ENCODE results near the gene ZAP70.
A peak's percentile ranks its signal among the peaks of the same experiment; 100 is the strongest.

The ZAP70 gene

GRCh38 chr2:97713296-97714083 is at the start of gene ZAP70:
Gene ZAP70 (plus strand): TSS chr2:97713576. CDS start chr2:97724037, 10,461 bp downstream.
- no peak within 1 kb of the TSS for H3K4me3 ChIP-seq (ENCODE audit: low read depth in 1 of 2, low read length in 1 of 2)
- peaks cover 6 to 8% of the 10 kb centered on the region in 2 experiments for H3K4me1 ChIP-seq (ENCODE audit: control insufficient read depth in 1 of 2, insufficient read depth in 1 of 2, low read depth in 1 of 2, low read length in 1 of 2)
- TF ChIP-seq, protein P1, sequence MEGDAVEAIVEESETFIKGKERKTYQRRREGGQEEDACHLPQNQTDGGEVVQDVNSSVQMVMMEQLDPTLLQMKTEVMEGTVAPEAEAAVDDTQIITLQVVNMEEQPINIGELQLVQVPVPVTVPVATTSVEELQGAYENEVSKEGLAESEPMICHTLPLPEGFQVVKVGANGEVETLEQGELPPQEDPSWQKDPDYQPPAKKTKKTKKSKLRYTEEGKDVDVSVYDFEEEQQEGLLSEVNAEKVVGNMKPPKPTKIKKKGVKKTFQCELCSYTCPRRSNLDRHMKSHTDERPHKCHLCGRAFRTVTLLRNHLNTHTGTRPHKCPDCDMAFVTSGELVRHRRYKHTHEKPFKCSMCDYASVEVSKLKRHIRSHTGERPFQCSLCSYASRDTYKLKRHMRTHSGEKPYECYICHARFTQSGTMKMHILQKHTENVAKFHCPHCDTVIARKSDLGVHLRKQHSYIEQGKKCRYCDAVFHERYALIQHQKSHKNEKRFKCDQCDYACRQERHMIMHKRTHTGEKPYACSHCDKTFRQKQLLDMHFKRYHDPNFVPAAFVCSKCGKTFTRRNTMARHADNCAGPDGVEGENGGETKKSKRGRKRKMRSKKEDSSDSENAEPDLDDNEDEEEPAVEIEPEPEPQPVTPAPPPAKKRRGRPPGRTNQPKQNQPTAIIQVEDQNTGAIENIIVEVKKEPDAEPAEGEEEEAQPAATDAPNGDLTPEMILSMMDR (IDR thresholded peaks at IDR 0.05): no peak
- H3K9me3 ChIP-seq: no peaks in the 10 kb centered on the region
- H3K36me3 ChIP-seq: no peaks in the 10 kb centered on the region
- no peak within 1 kb of the TSS for H3K27ac ChIP-seq
- no peaks in the 10 kb centered on the region for H3K27me3 ChIP-seq

- Histone ChIP-seq H3K9me3 (no peaks in the 10 kb centered on the region), H3K27me3 (no peaks in the 10 kb centered on the region), H3K4me1 (ENCODE audit: control insufficient read depth in 1 of 2, insufficient read depth in 1 of 2, low read depth in 1 of 2, low read length in 1 of 2) (peaks cover 15 to 23% of the 10 kb centered on the region in 2 experiments), H3K36me3 (peaks cover 10% of the 10 kb centered on the region), H3K4me3 (ENCODE audit: low read depth in 1 of 2, low read length in 1 of 2) (peak overlapping the region; percentile 69 to 73), H3K27ac (peak overlapping the region; percentile 94)
- TF ChIP-seq, protein P1 (IDR thresholded peaks at IDR 0.05): no peak
Measured at GRCh38 chr2:97663626-97663961, 49.8 kb upstream of the ZAP70 start.

- H3K4me1 ChIP-seq (ENCODE audit: control insufficient read depth in 1 of 2, insufficient read depth in 1 of 2, low read depth in 1 of 2, low read length in 1 of 2): peaks cover 15 to 23% of the 10 kb centered on the region in 2 experiments
- H3K27me3 ChIP-seq: no peaks in the 10 kb centered on the region
- peaks cover 4% of the 10 kb centered on the region for H3K36me3 ChIP-seq
- H3K9me3 ChIP-seq: no peaks in the 10 kb centered on the region
- TF ChIP-seq, protein P1 (IDR thresholded peaks at IDR 0.05): peak; percentile 27
- peak within 1 kb of the TSS; percentile 69 to 73 for H3K4me3 ChIP-seq (ENCODE audit: low read depth in 1 of 2, low read length in 1 of 2)
- H3K27ac ChIP-seq: peak within 1 kb of the TSS; percentile 94
Measured at GRCh38 chr2:97663962-97664635, 49.3 kb upstream of the ZAP70 start, which contains the start of gene ACTR1B. Gene ACTR1B (minus strand): TSS chr2:97664044. CDS start chr2:97663890, 154 bp downstream.

GRCh38 chr2:97664636-97664970 is 48.8 kb upstream of the ZAP70 start:
- Histone ChIP-seq H3K27ac (peak overlapping the region; percentile 94), H3K4me3 (ENCODE audit: low read depth in 1 of 2, low read length in 1 of 2) (peak overlapping the region; percentile 69 to 73), H3K36me3 (no peaks in the 10 kb centered on the region), H3K4me1 (ENCODE audit: control insufficient read depth in 1 of 2, insufficient read depth in 1 of 2, low read depth in 1 of 2, low read length in 1 of 2) (peaks cover 15 to 23% of the 10 kb centered on the region in 2 experiments), H3K27me3 (no peaks in the 10 kb centered on the region), H3K9me3 (no peaks in the 10 kb centered on the region)
- TF ChIP-seq, protein P1 (IDR thresholded peaks at IDR 0.05): no peak

GRCh38 chr2:97669448-97669847 is 43.9 kb upstream of the ZAP70 start, which contains the start of gene C2orf92:
Gene C2orf92 (plus strand): TSS chr2:97669713. CDS start chr2:97669789, 76 bp downstream.
- Histone ChIP-seq H3K36me3 (no peaks in the 10 kb centered on the region), H3K4me3 (ENCODE audit: low read depth in 1 of 2, low read length in 1 of 2) (no peak within 1 kb of the TSS), H3K9me3 (no peaks in the 10 kb centered on the region), H3K27ac (no peak within 1 kb of the TSS), H3K27me3 (no peaks in the 10 kb centered on the region), H3K4me1 (ENCODE audit: control insufficient read depth in 1 of 2, insufficient read depth in 1 of 2, low read depth in 1 of 2, low read length in 1 of 2) (peaks cover 13 to 15% of the 10 kb centered on the region in 2 experiments)
- TF ChIP-seq, protein P1 (IDR thresholded peaks at IDR 0.05): no peak
